SK-N-MC (cell line): ENCODE results near the gene ZBTB4.
"Not testable (repeated sequence)": the region's sequence is repeated elsewhere in the genome, so short reads cannot be mapped to it uniquely, and the experiment has no call there.

Experiments used
- DNase-seq: peaks from one replicate; pipeline ENCODE4 v3.0.0-alpha.2; 2011; ENCODE audit warnings: low read depth, low spot score
- H3K27ac ChIP-seq: fragments of 200-600 bp; sonication (generic); 2 replicates; pipeline ENCODE4 v1.5.1; 2016; ENCODE audit warnings: mixed run types
- H3K36me3 ChIP-seq: fragments of 200-600 bp; sonication (generic); 2 replicates; pipeline ENCODE4 v1.6.1; 2017; ENCODE audit warnings: antibody characterized with exemption, low read length, mixed read lengths; ENCODE audit not compliant: insufficient read depth
- H3K4me3 ChIP-seq: fragments of 200-600 bp; sonication (generic); 2 replicates; pipeline ENCODE4 v1.5.1; 2016
- H3K9ac ChIP-seq: fragments of 200-600 bp; sonication (generic); 2 replicates; pipeline ENCODE4 v1.8.0; 2017; ENCODE audit warnings: mixed run types, mixed read lengths; ENCODE audit not compliant: insufficient read length
- H3K9me3 ChIP-seq: fragments of 200-600 bp; sonication (generic); 2 replicates; pipeline ENCODE4 v1.6.1; 2017; ENCODE audit warnings: low read depth, mild to moderate bottlenecking, antibody characterized with exemption, low read length, moderate library complexity, mixed read lengths
- EZH2 ChIP-seq: fragments of 200-600 bp; sonication (generic); IDR thresholded peaks from one replicate; pipeline ENCODE4 v1.6.1; 2017; ENCODE audit warnings: antibody characterized with exemption
- FOXP2 ChIP-seq: optimal IDR thresholded peaks from 2 replicates; pipeline ENCODE3; 2011; ENCODE audit warnings: mild to moderate bottlenecking, moderate library complexity; ENCODE audit not compliant: insufficient read depth; ENCODE audit errors: extremely low read length, control extremely low read depth
- POLR2AphosphoS5 ChIP-seq: IDR thresholded peaks from 2 replicates; pipeline ENCODE4 v1.6.1; 2012; ENCODE audit warnings: mild to moderate bottlenecking, low read depth, low read length, borderline replicate concordance

Gene ZBTB4

DNA sequence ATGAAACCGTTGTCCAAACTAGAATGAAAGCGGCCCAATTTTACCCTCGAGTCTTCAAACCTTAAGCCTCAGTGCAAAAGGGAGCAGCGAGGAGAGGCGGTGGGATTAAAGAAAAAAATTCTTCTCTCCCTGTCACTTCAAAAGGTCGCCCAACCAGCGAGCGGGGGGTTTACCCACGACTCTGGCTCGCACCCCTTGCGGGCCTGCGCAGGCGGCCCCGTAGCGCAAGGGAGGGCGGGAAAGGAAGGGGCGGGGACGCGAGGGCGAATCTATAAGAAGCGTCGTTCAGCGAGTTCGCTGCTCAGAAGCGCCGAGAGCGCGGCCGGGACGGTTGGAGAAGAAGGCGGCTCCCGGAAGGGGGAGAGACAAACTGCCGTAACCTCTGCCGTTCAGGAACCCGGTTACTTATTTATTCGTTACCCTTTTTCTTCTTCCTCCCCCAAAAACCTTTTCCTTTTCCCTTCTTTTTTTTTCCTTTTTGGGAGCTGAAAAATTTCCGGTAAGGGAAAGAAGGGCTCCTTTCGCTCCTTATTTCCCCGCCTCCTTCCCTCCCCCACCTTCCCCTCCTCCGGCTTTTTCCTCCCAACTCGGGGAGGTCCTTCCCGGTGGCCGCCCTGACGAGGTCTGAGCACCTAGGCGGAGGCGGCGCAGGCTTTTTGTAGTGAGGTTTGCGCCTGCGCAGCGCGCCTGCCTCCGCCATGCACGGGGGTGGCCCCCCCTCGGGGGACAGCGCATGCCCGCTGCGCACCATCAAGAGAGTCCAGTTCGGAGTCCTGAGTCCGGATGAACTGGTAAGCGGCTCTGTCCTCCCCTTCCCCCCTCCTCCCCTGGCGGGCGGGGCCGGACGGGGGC lies 4.9 kb upstream of the ZBTB4 start, which contains the start of gene POLR2A:
Gene POLR2A, plus strand, starts transcription at position 300 of the 852 bp plus-strand sequence.
- TF ChIP-seq POLR2AphosphoS5 (peak; percentile 99), EZH2 (no peak), FOXP2 (no peak)
- peak; percentile 58 for DNase-seq
- peak within 1 kb of the TSS; percentile 99 for H3K27ac ChIP-seq
- H3K4me3 ChIP-seq: peak within 1 kb of the TSS; percentile 100
- H3K9me3 ChIP-seq: no peaks in the 10 kb centered on the region
- peak within 1 kb of the TSS; percentile 100 for H3K9ac ChIP-seq
- H3K36me3 ChIP-seq: peaks cover 17% of the 10 kb centered on the region

GRCh38 chr17:7483255-7484066 lies 4.0 kb upstream of the ZBTB4 start:
- Histone ChIP-seq H3K4me3 (peak overlapping the region; percentile 100), H3K27ac (peak overlapping the region; percentile 99), H3K36me3 (peaks cover 11% of the 10 kb centered on the region), H3K9me3 (no peaks in the 10 kb centered on the region), H3K9ac (peak overlapping the region; percentile 100)
- no peak for TF ChIP-seq EZH2
- no peak for TF ChIP-seq POLR2AphosphoS5
- no peak for TF ChIP-seq FOXP2
- DNase-seq: peak; percentile 62

DNA sequence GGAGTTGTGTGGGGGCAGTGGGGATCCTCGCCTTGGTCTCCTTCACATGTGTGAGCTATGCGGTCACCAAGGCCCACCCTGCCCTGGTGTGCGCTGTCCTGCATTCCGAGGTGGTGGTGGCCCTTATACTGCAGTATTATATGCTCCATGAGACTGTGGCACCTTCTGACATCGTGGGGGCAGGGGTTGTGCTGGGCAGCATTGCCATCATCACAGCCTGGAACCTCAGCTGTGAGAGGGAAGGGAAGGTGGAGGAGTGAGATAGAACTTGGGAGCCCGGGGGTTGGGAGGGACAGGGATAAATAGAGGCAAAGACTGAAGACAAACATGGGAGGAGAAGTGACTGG lies 3.3 kb upstream of the ZBTB4 start:
- Histone ChIP-seq H3K36me3 (peaks cover 11% of the 10 kb centered on the region), H3K27ac (peak overlapping the region; percentile 99), H3K9ac (peak overlapping the region; percentile 100), H3K4me3 (peak overlapping the region; percentile 100)
- not testable (repeated sequence) for DNase-seq, H3K9me3 ChIP-seq

DNA sequence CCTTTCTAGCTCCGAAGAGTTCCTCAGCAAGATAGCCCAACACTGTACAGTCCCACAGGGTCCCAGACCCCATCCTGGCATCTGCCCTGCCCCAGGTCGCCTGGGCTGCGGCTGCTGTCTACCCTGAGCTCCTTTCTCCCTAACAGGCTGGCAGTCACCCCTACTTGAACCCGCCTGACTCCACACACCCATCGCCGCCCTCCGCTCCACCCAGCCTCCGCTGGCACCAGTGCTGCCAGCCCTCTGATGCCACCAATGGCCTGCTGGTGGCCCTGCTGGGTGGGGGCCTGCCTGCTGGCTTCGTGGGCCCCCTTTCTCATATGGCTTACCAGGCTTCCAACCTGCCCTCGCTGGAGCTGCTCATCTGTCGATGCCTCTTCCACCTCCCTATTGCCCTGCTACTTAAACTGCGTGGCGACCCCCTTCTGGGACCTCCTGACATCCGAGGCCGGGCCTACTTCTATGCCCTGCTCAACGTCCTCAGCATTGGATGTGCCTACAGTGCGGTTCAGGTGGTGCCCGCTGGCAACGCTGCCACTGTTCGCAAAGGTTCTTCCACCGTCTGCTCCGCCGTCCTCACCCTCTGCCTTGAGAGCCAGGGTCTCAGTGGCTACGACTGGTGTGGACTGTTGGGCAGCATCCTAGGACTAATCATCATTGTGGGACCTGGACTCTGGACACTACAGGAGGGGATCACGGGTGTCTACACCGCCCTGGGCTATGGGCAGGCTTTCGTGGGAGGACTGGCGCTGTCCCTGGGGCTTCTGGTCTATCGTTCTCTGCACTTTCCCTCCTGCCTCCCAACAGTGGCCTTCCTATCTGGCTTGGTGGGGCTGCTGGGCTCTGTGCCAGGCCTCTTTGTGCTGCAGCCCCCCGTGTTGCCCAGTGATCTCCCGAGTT lies 2.7 kb upstream of the ZBTB4 start:
- not testable (repeated sequence) for H3K9me3 ChIP-seq, H3K9ac ChIP-seq, H3K36me3 ChIP-seq, DNase-seq, H3K4me3 ChIP-seq
- H3K27ac ChIP-seq: peak overlapping the region; percentile 57

GRCh38 chr17:7481275-7481674 lies 1.8 kb upstream of the ZBTB4 start, which contains the start of gene SLC35G6:
Gene SLC35G6, plus strand, starts transcription at chr17:7481446. Its CDS starts 71 bp downstream, at chr17:7481517.
- peak within 1 kb of the TSS; percentile 93 for H3K4me3 ChIP-seq
- H3K36me3 ChIP-seq: not testable (repeated sequence)

GRCh38 chr17:7480089-7480384 lies 606 bp upstream of the ZBTB4 start:
- Histone ChIP-seq H3K9me3 (no peaks in the 10 kb centered on the region), H3K9ac (peak overlapping the region; percentile 86), H3K36me3 (no peaks in the 10 kb centered on the region), H3K4me3 (peak overlapping the region; percentile 93), H3K27ac (peak overlapping the region; percentile 77)
- DNase-seq: no peak
- TF ChIP-seq EZH2: no peak

More at GRCh38 chr17:7481275-7481674, 1.8 kb upstream of the ZBTB4 start, which contains the start of gene SLC35G6:
- not testable (repeated sequence) for DNase-seq, H3K9ac ChIP-seq, H3K9me3 ChIP-seq
- H3K27ac ChIP-seq: peak within 1 kb of the TSS; percentile 77

GRCh38 chr17:7478276-7479212 lies 887 bp downstream of the ZBTB4 start:
- TF ChIP-seq FOXP2 (no peak), POLR2AphosphoS5 (0 out of 2 replicates have a peak, but pooled peaks have one; percentile 32), EZH2 (no peak)
- peak overlapping the region; percentile 87 for H3K9ac ChIP-seq
- H3K27ac ChIP-seq: peak overlapping the region; percentile 79
- no peaks in the 10 kb centered on the region for H3K9me3 ChIP-seq
- H3K36me3 ChIP-seq: no peaks in the 10 kb centered on the region
- DNase-seq: no peak
- H3K4me3 ChIP-seq: peak overlapping the region; percentile 93
